CD4-positive, alpha-beta memory T cell (primary cell): ENCODE data around the gene MS4A8. TPM values are rescaled to one million over a fixed set of nuclear protein-coding genes. Genes with fewer than 3 reads are reported as not detected.

Source experiments
- polyA plus RNA-seq, 2 donors: library from polyadenylated mRNA; unstranded; fragments of 300-500 nt; fragmentation: Illumina TruSeq; gene quantifications; one replicate each; pipeline ENCODE4 v1.2.3, GENCODE V29; 2021
- total RNA-seq, 2 experiments: library from RNA; stranded (reverse); gene quantifications; one replicate each; pipeline ENCODE4 v1.2.3, GENCODE V29; 2021

MS4A8 gene
- total and polyA plus RNA-seq, 4 experiments from 2014 or later: not detected

Other genes starting within 250 kb of the MS4A8 start
- gene MS4A1, start 243.8 kb upstream of the MS4A8 start, total RNA-seq: 1 to 10 TPM; 4.7 to 5.7 TPM
- 10 to 100 TPM in 1 of 2 donors, 1 to 10 TPM in 1; 1.0 to 10.2 TPM for gene MS4A1, start 243.8 kb upstream of the MS4A8 start, polyA plus RNA-seq
- not detected for gene MS4A12, start 206.8 kb upstream of the MS4A8 start, total RNA-seq
- not detected for gene MS4A12, start 206.8 kb upstream of the MS4A8 start, polyA plus RNA-seq
- not detected for gene MS4A13, start 184.2 kb upstream of the MS4A8 start, total RNA-seq
- not detected for gene MS4A13, start 184.2 kb upstream of the MS4A8 start, polyA plus RNA-seq
- not detected for gene MS4A18, start 25.1 kb downstream of the MS4A8 start, total RNA-seq
- gene MS4A18, start 25.1 kb downstream of the MS4A8 start, polyA plus RNA-seq: not detected
- gene MS4A15, start 57.3 kb downstream of the MS4A8 start, total RNA-seq: not detected
- gene MS4A15, start 57.3 kb downstream of the MS4A8 start, polyA plus RNA-seq: not detected
- not detected for gene MS4A10, start 85.7 kb downstream of the MS4A8 start, total RNA-seq
- gene MS4A10, start 85.7 kb downstream of the MS4A8 start, polyA plus RNA-seq: not detected
- gene CCDC86, start 142.5 kb downstream of the MS4A8 start, total RNA-seq: 1 to 10 TPM; 7.5 to 9.6 TPM
- 10 to 100 TPM; 12.5 to 17.2 TPM for gene CCDC86, start 142.5 kb downstream of the MS4A8 start, polyA plus RNA-seq
- gene PTGDR2, start 156.3 kb downstream of the MS4A8 start, total RNA-seq: 1 to 10 TPM; 3.6 TPM
- gene PTGDR2, start 156.3 kb downstream of the MS4A8 start, polyA plus RNA-seq: 1 to 10 TPM; 1.9 to 3.5 TPM
- under 1 TPM; 0.33 to 0.41 TPM for gene ZP1, start 167.9 kb downstream of the MS4A8 start, total RNA-seq
- under 1 TPM in 1 of 2 donors, not detected in 1; 0.50 TPM for gene ZP1, start 167.9 kb downstream of the MS4A8 start, polyA plus RNA-seq
- gene PRPF19, start 207.0 kb downstream of the MS4A8 start, total RNA-seq: 10 to 100 TPM; 97.4 to 99.2 TPM
- 10 to 100 TPM; 10.8 to 17.1 TPM for gene PRPF19, start 207.0 kb downstream of the MS4A8 start, polyA plus RNA-seq
- 10 to 100 TPM; 66.9 to 68.0 TPM for gene TMEM109, start 214.5 kb downstream of the MS4A8 start, total RNA-seq
- gene TMEM109, start 214.5 kb downstream of the MS4A8 start, polyA plus RNA-seq: 100 to 1,000 TPM; 195 to 333 TPM
- under 1 TPM; 0.78 to 0.93 TPM for gene TMEM132A, start 224.8 kb downstream of the MS4A8 start, total RNA-seq
- not detected for gene TMEM132A, start 224.8 kb downstream of the MS4A8 start, polyA plus RNA-seq